ENCODE measurements around the gene HPSE. TPM values are rescaled to one million over a fixed set of nuclear protein-coding genes. Genes with fewer than 3 reads are reported as not detected.

Gene HPSE
- total and polyA plus RNA-seq, 2 experiments from 2014 or later: 2.2 to 2.9 TPM

GRCh38 chr4:83335701-83336100 lies 1.1 kb upstream of the HPSE start:
- no peaks in the 10 kb centered on the region for H3K36me3 Mint-ChIP-seq (ENCODE audit: low read depth)
- Histone ChIP-seq H3K4me1 (ENCODE audit: insufficient read depth) (peaks cover 6% of the 10 kb centered on the region; the same call in 1 of the 2 replicates), H3K27me3 (ENCODE audit: insufficient read depth) (peaks cover 36% of the 10 kb centered on the region), H3K9me2 (ENCODE audit: insufficient read depth) (no peaks in the 10 kb centered on the region), H3K79me2 (replicated peaks; ENCODE audit: insufficient read depth) (no peaks in the 10 kb centered on the region), H4K20me1 (replicated peaks; ENCODE audit: insufficient read depth) (no peaks in the 10 kb centered on the region), H3K4me2 (peak overlapping the region; percentile 92), H3K4me3 (peak overlapping the region; percentile 91), H2AFZ (peak overlapping the region; percentile 98), H3K36me3 (ENCODE audit: insufficient read depth) (no peaks in the 10 kb centered on the region), H3K27ac (ENCODE audit: low read depth) (no peak overlapping the region), H3F3A (replicated peaks; ENCODE audit: low read depth) (no peaks in the 10 kb centered on the region)
- ATAC-seq: no peak
- H3K27me3 Mint-ChIP-seq (ENCODE audit: insufficient read depth, low read depth, poor library complexity): peaks cover 33% of the 10 kb centered on the region
- H3K4me3 Mint-ChIP-seq: peak overlapping the region; percentile 76
- H3K27ac Mint-ChIP-seq: no peak overlapping the region
- no peaks in the 10 kb centered on the region for H3K9me3 Mint-ChIP-seq
- no peak for DNase-seq (ENCODE audit: low spot score)
- TF ChIP-seq EZH2 (IDR thresholded peaks at IDR 0.05; ENCODE audit: low read depth, unreplicated experiment): peak; percentile 48
- TF ChIP-seq JUNB (IDR thresholded peaks at IDR 0.05; ENCODE audit: unreplicated experiment): no peak
- H3K4me1 Mint-ChIP-seq: peaks cover 8% of the 10 kb centered on the region; the same call in 2 of the 3 replicates

GRCh38 chr4:83331956-83332355 lies 2.7 kb downstream of the HPSE start:
- H3K4me2 ChIP-seq: no peak overlapping the region
- no peak overlapping the region for H3K4me3 Mint-ChIP-seq
- H3K4me1 ChIP-seq (ENCODE audit: insufficient read depth): peaks cover 6% of the 10 kb centered on the region; the same call in 1 of the 2 replicates
- no peaks in the 10 kb centered on the region for H3K9me2 ChIP-seq (ENCODE audit: insufficient read depth)
- H4K20me1 ChIP-seq (replicated peaks; ENCODE audit: insufficient read depth): no peaks in the 10 kb centered on the region
- H3K27ac Mint-ChIP-seq: no peak overlapping the region
- H3K9me3 Mint-ChIP-seq: no peaks in the 10 kb centered on the region
- no peaks in the 10 kb centered on the region for H3K79me2 ChIP-seq (replicated peaks; ENCODE audit: insufficient read depth)
- TF ChIP-seq STAT1 (IDR thresholded peaks at IDR 0.05; ENCODE audit: unreplicated experiment): no peak
- no peak for TF ChIP-seq ZNF114 (CRISPR knock-in tag; IDR thresholded peaks at IDR 0.05)
- no peak for TF ChIP-seq ZNF462 (CRISPR knock-in tag; IDR thresholded peaks at IDR 0.05)
- TF ChIP-seq CTCF (conservative IDR thresholded peaks at IDR 0.05; ENCODE audit: low read depth in 2 of 2): no peak
- TF ChIP-seq ZNF331 (CRISPR knock-in tag; IDR thresholded peaks at IDR 0.05; ENCODE audit: low read depth): no peak
- no peak for TF ChIP-seq EZH2phosphoT487 (IDR thresholded peaks at IDR 0.05; ENCODE audit: unreplicated experiment)
- no peak for TF ChIP-seq POLR2AphosphoS5 (IDR thresholded peaks at IDR 0.05; ENCODE audit: low read depth)
- no peak for TF ChIP-seq EZH2 (IDR thresholded peaks at IDR 0.05; ENCODE audit: low read depth, unreplicated experiment)
- no peak for TF ChIP-seq REST (IDR thresholded peaks at IDR 0.05; ENCODE audit: unreplicated experiment)
- TF ChIP-seq JUNB (IDR thresholded peaks at IDR 0.05; ENCODE audit: unreplicated experiment): no peak
- H3K27me3 ChIP-seq (ENCODE audit: insufficient read depth): peaks cover 36% of the 10 kb centered on the region
- H3K27me3 Mint-ChIP-seq (ENCODE audit: insufficient read depth, low read depth, poor library complexity): peaks cover 29% of the 10 kb centered on the region
- no peaks in the 10 kb centered on the region for H3K36me3 Mint-ChIP-seq (ENCODE audit: low read depth)
- H2AFZ ChIP-seq: no peak overlapping the region
- no peaks in the 10 kb centered on the region for H3F3A ChIP-seq (replicated peaks; ENCODE audit: low read depth)
- DNase-seq (ENCODE audit: low spot score) (no peak), ATAC-seq (no peak)
- H3K4me1 Mint-ChIP-seq: peaks cover 16% of the 10 kb centered on the region
- no peaks in the 10 kb centered on the region for H3K36me3 ChIP-seq (ENCODE audit: insufficient read depth)
- no peak overlapping the region for H3K27ac ChIP-seq (ENCODE audit: low read depth)
- H3K4me3 ChIP-seq: no peak overlapping the region

All from GM23338 (cell line).